COLO829 (cell line): Measurements from ENCODE around the gene IFIT1.
A peak's percentile ranks its signal among the peaks of the same experiment; 100 is the strongest.
"Not testable (repeated sequence)": the region's sequence is repeated elsewhere in the genome, so short reads cannot be mapped to it uniquely, and the experiment has no call there.

Experiments used
- DNase-seq: peaks from one replicate; pipeline ENCODE4 v3.0.0; 2012; ENCODE audit warnings: low spot score

The IFIT1 gene

GRCh38 chr10:89440226-89441009 lies 48.0 kb downstream of the IFIT1 start:
- DNase-seq = no peak

- peak; percentile 36 for DNase-seq
These were observed 49.9 kb downstream of the IFIT1 start for GRCh38 chr10:89442289-89442688.

- not testable (repeated sequence) for DNase-seq
These were observed 52.4 kb downstream of the IFIT1 start for GRCh38 chr10:89444819-89445218.

GRCh38 chr10:89450901-89451300 lies 58.5 kb downstream of the IFIT1 start:
- DNase-seq = no peak

- no peak for DNase-seq
These were observed 59.8 kb downstream of the IFIT1 start for GRCh38 chr10:89452193-89452592.

GRCh38 chr10:89454561-89455347 lies 62.3 kb downstream of the IFIT1 start:
- DNase-seq = no peak
